Esophagus muscularis mucosa (tissue), 3 donors: Measurements from ENCODE around the gene MLC1.

ENCODE experiments used
- POLR2A ChIP-seq: fragments of 450-650 bp; IDR thresholded peaks from one replicate; pipeline ENCODE4 v1.6.1; 2017; ENCODE audit warnings: antibody characterized with exemption, moderate library complexity, mild to moderate bottlenecking, low read depth
- POLR2AphosphoS5 ChIP-seq, 2 donors: sonication (generic); formaldehyde crosslinking; IDR thresholded peaks; one replicate each; pipeline ENCODE4 v1.6.1; 2017; ENCODE audit warnings: antibody characterized with exemption in 2 of 2
- TF ChIP-seq, protein P1 (sequence below), 3 experiments: fragments of 200-600 bp in 2 of 3; fragments of 450-650 bp in 1 of 3; sonication (generic) in 2 of 3; IDR thresholded peaks; one replicate each; pipeline ENCODE4 v1.5.1; 2017 to 2019; ENCODE audit warnings: antibody characterized with exemption in 3 of 3, mild to moderate bottlenecking in 2 of 3, moderate library complexity in 1 of 3

DNA sequence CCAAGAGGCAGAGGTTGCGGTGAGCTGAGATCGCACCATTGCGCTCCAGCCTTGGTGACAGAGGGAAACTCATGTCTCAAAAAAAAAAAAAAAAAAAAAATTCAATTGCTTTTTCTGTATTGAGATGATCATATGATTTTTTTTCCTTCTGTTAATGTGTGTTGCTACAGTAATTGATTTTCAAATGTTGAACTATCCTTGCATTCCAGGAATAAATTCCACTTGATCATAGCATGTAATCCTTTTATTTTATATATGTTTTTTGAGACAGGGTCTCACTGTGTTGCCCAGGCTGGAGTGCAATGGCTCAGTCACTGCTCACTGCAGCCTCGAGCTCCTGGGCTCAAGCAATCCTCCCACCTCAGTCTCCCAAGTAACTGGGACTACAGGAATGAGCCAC is 37.9 kb upstream of the MLC1 start:
- TF ChIP-seq, protein P1, sequence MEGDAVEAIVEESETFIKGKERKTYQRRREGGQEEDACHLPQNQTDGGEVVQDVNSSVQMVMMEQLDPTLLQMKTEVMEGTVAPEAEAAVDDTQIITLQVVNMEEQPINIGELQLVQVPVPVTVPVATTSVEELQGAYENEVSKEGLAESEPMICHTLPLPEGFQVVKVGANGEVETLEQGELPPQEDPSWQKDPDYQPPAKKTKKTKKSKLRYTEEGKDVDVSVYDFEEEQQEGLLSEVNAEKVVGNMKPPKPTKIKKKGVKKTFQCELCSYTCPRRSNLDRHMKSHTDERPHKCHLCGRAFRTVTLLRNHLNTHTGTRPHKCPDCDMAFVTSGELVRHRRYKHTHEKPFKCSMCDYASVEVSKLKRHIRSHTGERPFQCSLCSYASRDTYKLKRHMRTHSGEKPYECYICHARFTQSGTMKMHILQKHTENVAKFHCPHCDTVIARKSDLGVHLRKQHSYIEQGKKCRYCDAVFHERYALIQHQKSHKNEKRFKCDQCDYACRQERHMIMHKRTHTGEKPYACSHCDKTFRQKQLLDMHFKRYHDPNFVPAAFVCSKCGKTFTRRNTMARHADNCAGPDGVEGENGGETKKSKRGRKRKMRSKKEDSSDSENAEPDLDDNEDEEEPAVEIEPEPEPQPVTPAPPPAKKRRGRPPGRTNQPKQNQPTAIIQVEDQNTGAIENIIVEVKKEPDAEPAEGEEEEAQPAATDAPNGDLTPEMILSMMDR (IDR thresholded peaks at IDR 0.05), result no peak
- TF ChIP-seq POLR2A (no peak), POLR2AphosphoS5 (IDR thresholded peaks at IDR 0.05) (no peak)
